H9 (cell line): ENCODE data around the gene RSPO3. TPM values are rescaled to one million over a fixed set of nuclear protein-coding genes. Genes with fewer than 3 reads are reported as not detected.

Experiments used
- DNase-seq: peaks from one replicate; pipeline ENCODE4 v3.0.0-alpha.2; 2017
- H2AFZ ChIP-seq: one replicate; pipeline ENCODE4 v1.6.1; 2013; ENCODE audit warnings: mild to moderate bottlenecking, low read length, control low read depth, moderate library complexity
- H2AK5ac ChIP-seq: 2 replicates; pipeline ENCODE4 v1.6.1; 2013; ENCODE audit warnings: low read length, control low read depth, mixed read lengths; ENCODE audit not compliant: insufficient read length
- H2BK120ac ChIP-seq: one replicate; pipeline ENCODE4 v1.6.1; 2013; ENCODE audit warnings: low read depth, mild to moderate bottlenecking, low read length, control low read depth, inconsistent platforms; ENCODE audit not compliant: poor library complexity, severe bottlenecking
- H2BK12ac ChIP-seq: 2 replicates; pipeline ENCODE4 v1.6.1; 2013; ENCODE audit warnings: low read length, control low read depth, mixed read lengths, low read depth; ENCODE audit not compliant: insufficient read length
- H2BK15ac ChIP-seq: 2 replicates; pipeline ENCODE4 v1.6.1; 2013; ENCODE audit warnings: low read depth, low read length, control low read depth
- H2BK20ac ChIP-seq: one replicate; pipeline ENCODE4 v1.6.1; 2013; ENCODE audit warnings: low read depth, mild to moderate bottlenecking, low read length, control low read depth, inconsistent platforms; ENCODE audit not compliant: poor library complexity, severe bottlenecking
- H2BK5ac ChIP-seq: 2 replicates; pipeline ENCODE4 v1.6.1; 2013; ENCODE audit warnings: low read length, control low read depth, mixed read lengths; ENCODE audit not compliant: insufficient read length
- H3K14ac ChIP-seq: 2 replicates; pipeline ENCODE4 v1.6.1; 2013; ENCODE audit warnings: low read length, control low read depth; ENCODE audit not compliant: insufficient read depth
- H3K18ac ChIP-seq: 2 replicates; pipeline ENCODE4 v1.6.1; 2013; ENCODE audit warnings: low read depth, mild to moderate bottlenecking, mixed read lengths, low read length, control low read depth; ENCODE audit not compliant: insufficient read length
- H3K23ac ChIP-seq: 2 replicates; pipeline ENCODE4 v1.6.1; 2013; ENCODE audit warnings: low read length, control low read depth, mixed read lengths, low read depth; ENCODE audit not compliant: insufficient read length
- H3K23me2 ChIP-seq: 2 replicates; pipeline ENCODE4 v1.6.1; 2013; ENCODE audit warnings: low read depth, mild to moderate bottlenecking, mixed read lengths, low read length, control low read depth; ENCODE audit not compliant: insufficient read length, poor library complexity, severe bottlenecking
- H3K27ac ChIP-seq: 2 replicates; pipeline ENCODE4 v1.5.1; 2013; ENCODE audit warnings: low read length, control low read depth, mixed read lengths, low read depth; ENCODE audit not compliant: insufficient read length
- H3K27me3 ChIP-seq: 2 replicates; pipeline ENCODE4 v1.6.1; 2013; ENCODE audit warnings: low read length, control low read depth, inconsistent platforms; ENCODE audit not compliant: insufficient read depth
- H3K4ac ChIP-seq: 2 replicates; pipeline ENCODE4 v1.6.1; 2013; ENCODE audit warnings: low read depth, mild to moderate bottlenecking, control low read depth, inconsistent platforms, low read length, moderate library complexity
- H3K4me1 ChIP-seq: 2 replicates; pipeline ENCODE4 v1.6.1; 2013; ENCODE audit warnings: low read length, control low read depth, inconsistent platforms; ENCODE audit not compliant: insufficient read depth
- H3K4me2 ChIP-seq: 2 replicates; pipeline ENCODE4 v1.6.1; 2013; ENCODE audit warnings: low read length, control low read depth, mixed read lengths; ENCODE audit not compliant: insufficient read length, insufficient read depth
- H3K56ac ChIP-seq: 2 replicates; pipeline ENCODE4 v1.6.1; 2013; ENCODE audit warnings: low read depth, mild to moderate bottlenecking, mixed read lengths, low read length, control low read depth; ENCODE audit not compliant: insufficient read length
- H3K79me1 ChIP-seq: 2 replicates; pipeline ENCODE4 v1.6.1; 2013; ENCODE audit warnings: low read depth, mild to moderate bottlenecking, moderate library complexity, low read length, control low read depth, inconsistent platforms; ENCODE audit not compliant: insufficient read depth, poor library complexity, severe bottlenecking
- H3K79me2 ChIP-seq: 2 replicates; pipeline ENCODE4 v1.6.1; 2013; ENCODE audit warnings: low read length, control low read depth, inconsistent platforms; ENCODE audit not compliant: insufficient read depth
- H3K9ac ChIP-seq: 2 replicates; pipeline ENCODE4 v1.6.1; 2013; ENCODE audit warnings: low read length, control low read depth, mixed read lengths; ENCODE audit not compliant: insufficient read length; ENCODE audit errors: extremely low read depth
- H3K9me3 ChIP-seq: one replicate; pipeline ENCODE4 v1.6.1; 2013; ENCODE audit warnings: low read depth, low read length, inconsistent platforms; ENCODE audit not compliant: control insufficient read depth
- H3T11ph ChIP-seq: one replicate; pipeline ENCODE4 v1.6.1; 2013; ENCODE audit warnings: mild to moderate bottlenecking, low read length, control low read depth, inconsistent platforms
- H4K20me1 ChIP-seq: one replicate; pipeline ENCODE4 v1.6.1; 2013; ENCODE audit not compliant: control insufficient read depth, insufficient read length, insufficient read depth
- H4K5ac ChIP-seq: 2 replicates; pipeline ENCODE4 v1.6.1; 2013; ENCODE audit warnings: low read depth, mild to moderate bottlenecking, mixed read lengths, low read length, control low read depth; ENCODE audit not compliant: insufficient read length
- H4K8ac ChIP-seq: replicated peaks from 2 replicates; pipeline ENCODE4 v1.6.1; 2013; ENCODE audit warnings: low read length, control low read depth, mixed read lengths, low read depth; ENCODE audit not compliant: insufficient read length
- H4K91ac ChIP-seq: 2 replicates; pipeline ENCODE4 v1.6.1; 2013; ENCODE audit warnings: low read depth, mild to moderate bottlenecking, moderate library complexity, mixed read lengths, low read length, control low read depth; ENCODE audit not compliant: insufficient read length
- H3K27ac Mint-ChIP-seq, 3 experiments: 2 replicates in 2 of 3; 3 replicates in 1 of 3; pipeline ENCODE4 v1.8.0; 2020 to 2021; ENCODE audit warnings: mixed read lengths in 3 of 3, mild to moderate bottlenecking in 1 of 3, moderate library complexity in 1 of 3
- H3K27me3 Mint-ChIP-seq: 2 replicates; pipeline ENCODE4 v1.8.0; 2021; ENCODE audit warnings: low read depth, mild to moderate bottlenecking, moderate library complexity, mixed read lengths
- H3K36me3 Mint-ChIP-seq, 3 experiments: 2 replicates in 2 of 3; 3 replicates in 1 of 3; pipeline ENCODE4 v1.8.0; 2020 to 2021; ENCODE audit warnings: low read depth in 3 of 3, mixed read lengths in 3 of 3; ENCODE audit not compliant: insufficient read depth in 1 of 3
- H3K4me1 Mint-ChIP-seq, 2 experiments: 2 replicates each; pipeline ENCODE4 v1.8.0; 2020; ENCODE audit warnings: mixed read lengths in 2 of 2
- H3K4me3 Mint-ChIP-seq, 2 experiments: 2 replicates in 1 of 2; 3 replicates in 1 of 2; pipeline ENCODE4 v1.8.0; 2020 to 2021; ENCODE audit warnings: mild to moderate bottlenecking in 2 of 2, mixed read lengths in 2 of 2, moderate library complexity in 1 of 2
- H3K9me3 Mint-ChIP-seq, 2 experiments: 2 replicates in 1 of 2; 3 replicates in 1 of 2; pipeline ENCODE4 v1.8.0; 2020; ENCODE audit warnings: mild to moderate bottlenecking in 2 of 2, mixed read lengths in 2 of 2, moderate library complexity in 1 of 2
- CTCF ChIP-seq: fragments of 200-600 bp; sonication (generic); conservative IDR thresholded peaks from 3 replicates; pipeline ENCODE4 v1.8.0; 2021; ENCODE audit warnings: antibody characterized with exemption, mild to moderate bottlenecking
- total RNA-seq: library from RNA; stranded (reverse); gene quantifications from 2 replicates; pipeline ENCODE4 v1.2.1, GENCODE V29; 2021

RSPO3 gene
- total RNA-seq, 1 experiment from 2014 or later: not detected

DNA sequence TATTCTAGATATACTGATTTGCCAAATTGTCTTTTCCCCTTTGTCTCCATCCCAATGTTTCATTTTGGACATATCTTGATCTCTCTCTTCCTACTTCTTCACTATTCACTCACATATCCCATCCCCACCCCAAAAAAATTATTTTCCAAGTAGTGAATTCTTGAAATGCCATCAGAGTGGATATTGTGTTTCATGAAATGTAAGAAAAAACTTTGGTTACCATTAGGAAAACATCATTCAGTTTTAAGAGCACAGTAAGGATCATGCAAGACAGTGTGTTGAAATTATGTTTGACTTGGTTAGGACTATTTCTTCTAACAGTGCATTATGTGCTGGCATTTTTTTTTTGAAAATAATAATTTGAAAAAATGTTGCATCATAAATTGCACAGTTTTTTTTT lies 5.7 kb downstream of the RSPO3 start:
- Histone ChIP-seq H3K23me2 (peaks cover 16% of the 10 kb centered on the region), H3K14ac (no peak overlapping the region), H2BK20ac (no peak overlapping the region), H3K79me2 (no peaks in the 10 kb centered on the region), H3K27me3 (peaks cover 22% of the 10 kb centered on the region), H2BK120ac (no peak overlapping the region), H3K23ac (no peak overlapping the region), H2BK5ac (no peak overlapping the region), H2AFZ (no peak overlapping the region), H4K5ac (no peak overlapping the region), H2AK5ac (no peak overlapping the region), H3K27ac (no peak overlapping the region), H2BK12ac (no peak overlapping the region), H2BK15ac (no peak overlapping the region), H3K56ac (no peak overlapping the region), H4K91ac (no peak overlapping the region), H3K18ac (no peak overlapping the region), H3K4me2 (no peak overlapping the region), H4K8ac (no peak overlapping the region), H3T11ph (no peak overlapping the region), H4K20me1 (no peaks in the 10 kb centered on the region), H3K4ac (no peak overlapping the region), H3K4me1 (no peaks in the 10 kb centered on the region), H3K79me1 (no peaks in the 10 kb centered on the region), H3K9ac (no peak overlapping the region), H3K9me3 (no peaks in the 10 kb centered on the region)
- Mint-ChIP-seq H3K36me3 (no peaks in the 10 kb centered on the region), H3K4me3 (no peak overlapping the region), H3K4me1 (peaks cover 9 to 14% of the 10 kb centered on the region in 2 experiments), H3K9me3 (no peaks in the 10 kb centered on the region; a peak in 1 of 5 replicates), H3K27me3 (peaks cover 46% of the 10 kb centered on the region), H3K27ac (no peak overlapping the region)
- DNase-seq: no peak
- TF ChIP-seq CTCF: no peak
